ENCODE data around the gene RYR2. TPM values are rescaled to one million over a fixed set of nuclear protein-coding genes. Genes with fewer than 3 reads are reported as not detected.

The RYR2 gene
- total and polyA plus RNA-seq, 2 of the 8 experiments (the other 6 are each of a cell fraction or from before 2014, with no cell fraction given): 1.3 to 4.4 TPM

GRCh38 chr1:237763137-237763536 lies 721.2 kb downstream of the RYR2 start (continued):
- TF ChIP-seq SIN3A (conservative IDR thresholded peaks at IDR 0.05 in 1 of 2, IDR thresholded peaks at IDR 0.05 in 1 of 2; ENCODE audit: low read depth in 1 of 2, low read length in 2 of 2): no peak
- no peak for TF ChIP-seq CTBP2 (IDR thresholded peaks at IDR 0.05; ENCODE audit: borderline replicate concordance, insufficient read depth, insufficient read length, low read length)
